Fibroblast of mammary gland (primary cell): ENCODE data around the gene RAP1GAP2.

Experiments used
- DNase-seq: peaks from one replicate; pipeline ENCODE4 v3.0.0-alpha.2; 2010; ENCODE audit warnings: low read depth
- H3K4me3 ChIP-seq: 2 replicates; pipeline ENCODE4 v1.5.1; 2011; ENCODE audit warnings: low read depth, mild to moderate bottlenecking, low read length, moderate library complexity; ENCODE audit not compliant: control insufficient read depth
- TF ChIP-seq, protein P1 (sequence below): conservative IDR thresholded peaks from 2 replicates; pipeline ENCODE4 v1.5.1; 2011; ENCODE audit warnings: low read depth, low read length, inconsistent platforms; ENCODE audit not compliant: control insufficient read depth, insufficient read depth

RAP1GAP2 gene

DNA sequence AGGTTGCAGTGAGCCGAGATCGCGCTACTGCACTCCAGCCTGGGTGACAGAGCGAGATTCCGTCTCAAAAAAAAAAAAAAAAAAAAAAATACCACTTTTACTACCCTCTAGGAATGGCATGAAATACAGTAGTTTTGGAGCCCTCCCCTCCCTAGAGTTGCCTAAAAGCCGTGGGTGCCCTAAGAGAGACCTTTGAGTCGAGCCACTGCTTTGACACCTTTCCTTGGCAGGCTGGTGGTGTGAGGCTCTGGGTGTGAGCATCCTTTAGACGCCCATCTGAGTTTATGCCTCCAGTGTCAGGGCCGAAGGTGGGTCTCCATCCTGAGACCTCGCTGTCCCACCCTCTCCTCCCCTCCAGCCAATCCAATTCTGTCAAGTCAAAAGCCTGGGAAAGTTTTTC, 46.2 kb downstream of the RAP1GAP2 start:
- no peak for DNase-seq
- TF ChIP-seq, protein P1, sequence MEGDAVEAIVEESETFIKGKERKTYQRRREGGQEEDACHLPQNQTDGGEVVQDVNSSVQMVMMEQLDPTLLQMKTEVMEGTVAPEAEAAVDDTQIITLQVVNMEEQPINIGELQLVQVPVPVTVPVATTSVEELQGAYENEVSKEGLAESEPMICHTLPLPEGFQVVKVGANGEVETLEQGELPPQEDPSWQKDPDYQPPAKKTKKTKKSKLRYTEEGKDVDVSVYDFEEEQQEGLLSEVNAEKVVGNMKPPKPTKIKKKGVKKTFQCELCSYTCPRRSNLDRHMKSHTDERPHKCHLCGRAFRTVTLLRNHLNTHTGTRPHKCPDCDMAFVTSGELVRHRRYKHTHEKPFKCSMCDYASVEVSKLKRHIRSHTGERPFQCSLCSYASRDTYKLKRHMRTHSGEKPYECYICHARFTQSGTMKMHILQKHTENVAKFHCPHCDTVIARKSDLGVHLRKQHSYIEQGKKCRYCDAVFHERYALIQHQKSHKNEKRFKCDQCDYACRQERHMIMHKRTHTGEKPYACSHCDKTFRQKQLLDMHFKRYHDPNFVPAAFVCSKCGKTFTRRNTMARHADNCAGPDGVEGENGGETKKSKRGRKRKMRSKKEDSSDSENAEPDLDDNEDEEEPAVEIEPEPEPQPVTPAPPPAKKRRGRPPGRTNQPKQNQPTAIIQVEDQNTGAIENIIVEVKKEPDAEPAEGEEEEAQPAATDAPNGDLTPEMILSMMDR, result no peak
- H3K4me3 ChIP-seq, result no peak overlapping the region

DNA sequence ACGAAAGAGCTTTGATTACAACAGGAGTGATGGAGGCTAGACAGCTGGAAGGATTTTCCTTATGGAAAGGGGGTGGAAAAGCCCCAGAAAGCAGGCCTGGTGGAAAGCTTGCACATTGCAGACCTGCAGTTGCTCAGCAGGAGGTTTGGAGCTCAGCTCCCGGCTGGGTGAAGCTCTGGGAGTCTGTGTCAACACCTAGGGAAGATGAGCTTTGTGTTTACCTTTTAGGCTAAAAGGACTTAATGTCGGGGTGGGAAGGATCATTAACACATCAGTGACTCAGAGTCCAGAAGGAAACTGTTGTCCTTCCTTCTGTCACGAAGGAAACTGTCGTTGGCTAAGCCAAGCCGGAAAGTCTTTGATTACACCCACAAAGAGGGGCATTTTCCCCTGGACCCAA, 48.2 kb downstream of the RAP1GAP2 start:
- no peak for DNase-seq
- TF ChIP-seq, protein P1, result no peak
- H3K4me3 ChIP-seq, result no peak overlapping the region

DNA sequence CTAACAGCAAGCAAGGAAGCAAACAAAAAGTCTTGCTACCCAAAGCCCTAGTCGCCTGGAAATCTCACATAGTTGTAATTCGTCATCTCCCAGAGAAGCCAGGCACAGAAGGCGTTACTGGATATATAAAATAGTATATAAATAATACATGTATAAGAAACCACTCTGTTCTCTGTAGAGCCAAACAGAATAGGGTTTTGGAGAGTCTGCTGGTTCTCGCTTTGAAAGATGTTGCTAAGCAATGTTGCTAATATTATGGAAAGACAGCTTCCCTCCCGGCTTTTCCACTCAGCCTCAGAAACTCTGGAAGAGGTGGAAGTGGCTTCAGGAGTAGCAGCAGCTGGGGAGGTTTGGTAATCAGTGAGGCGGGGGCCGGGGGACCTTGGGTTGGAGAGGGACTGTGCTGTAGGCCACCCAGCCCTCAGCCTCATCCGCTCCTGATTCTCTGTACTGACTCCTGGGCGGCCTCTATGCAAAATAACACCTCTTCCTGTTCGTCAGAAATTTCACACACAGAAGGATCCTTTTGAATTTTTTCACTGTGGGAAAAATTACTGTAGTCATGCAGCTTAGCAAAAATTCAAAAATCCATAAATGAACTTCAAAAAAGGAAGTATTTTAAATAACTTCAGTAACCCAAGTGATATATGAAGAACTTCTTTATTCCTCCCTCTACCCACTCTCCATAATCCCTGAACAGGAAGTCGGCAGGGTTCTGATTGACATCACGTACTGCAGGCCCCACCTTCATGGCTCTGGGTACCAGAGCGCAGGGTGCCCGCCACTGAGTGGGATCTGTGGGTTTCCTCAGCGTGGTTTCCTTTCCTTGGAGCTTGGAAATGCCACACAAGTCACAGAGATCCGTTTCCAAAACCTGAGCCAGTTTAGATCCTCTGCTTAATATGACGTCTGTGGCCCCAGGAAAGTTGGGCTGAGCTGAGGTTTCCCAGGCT, 51.4 kb downstream of the RAP1GAP2 start:
- H3K4me3 ChIP-seq, result no peak overlapping the region
- DNase-seq, result no peak
- TF ChIP-seq, protein P1, result no peak

DNA sequence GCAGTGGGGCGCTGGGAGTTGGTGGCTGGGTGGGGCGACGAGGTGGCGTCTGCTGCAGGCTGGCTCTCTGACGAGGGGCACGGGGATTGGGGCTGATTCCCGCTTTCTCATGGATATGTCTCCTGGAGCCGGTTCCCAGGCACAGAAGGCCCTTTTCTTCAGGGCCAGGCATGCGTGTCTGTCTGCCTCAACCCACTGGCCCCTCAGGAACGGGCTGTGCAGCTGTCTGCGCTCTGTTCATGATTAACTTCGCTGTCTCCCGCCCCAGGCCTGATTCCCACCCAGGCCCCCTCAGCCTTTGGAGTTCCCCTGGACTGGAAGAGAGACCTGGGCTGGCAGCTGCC, 53.1 kb downstream of the RAP1GAP2 start:
- H3K4me3 ChIP-seq, result no peak overlapping the region
- TF ChIP-seq, protein P1, result no peak
- no peak for DNase-seq

DNA sequence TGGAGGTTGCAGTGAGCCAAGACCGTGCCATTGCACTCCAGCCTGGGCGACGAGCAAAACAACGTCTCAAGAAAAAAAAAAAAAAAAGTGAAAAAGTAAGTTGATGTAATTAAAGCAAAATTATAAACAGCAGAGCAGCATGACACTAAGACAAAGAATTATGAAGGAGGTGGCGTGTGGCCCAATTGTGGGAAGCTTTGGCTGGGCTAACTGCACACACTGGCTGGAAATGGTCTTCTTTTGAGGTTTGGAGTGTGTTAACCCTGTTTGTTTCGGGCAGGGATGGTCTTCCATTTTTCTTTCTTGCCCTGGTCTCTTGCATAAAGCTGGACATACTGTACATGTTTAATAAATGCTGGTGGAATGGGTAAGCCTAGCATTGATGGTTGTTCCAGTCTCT, 54.8 kb downstream of the RAP1GAP2 start:
- DNase-seq, result peak; percentile 9
- TF ChIP-seq, protein P1, result no peak
- H3K4me3 ChIP-seq, result no peak overlapping the region

DNA sequence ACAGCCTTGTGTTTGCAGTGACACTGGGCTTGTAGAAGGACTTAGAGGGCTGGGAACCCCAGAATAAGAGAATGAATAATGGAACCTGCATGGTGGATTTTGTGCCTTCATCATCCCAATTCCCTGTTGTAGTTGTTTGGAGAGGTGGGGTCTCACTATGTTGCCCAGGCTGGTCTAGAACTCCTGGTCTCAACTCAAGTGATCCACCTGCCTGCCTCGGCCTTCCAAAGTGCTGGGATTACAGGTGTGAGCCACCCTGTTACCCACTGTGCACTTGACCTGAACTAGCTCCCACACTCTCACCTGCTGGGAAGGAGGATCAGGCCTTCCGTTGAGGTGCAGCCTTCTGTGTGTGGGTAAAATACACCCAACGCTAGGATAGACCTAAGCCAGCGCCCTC, 55.4 kb downstream of the RAP1GAP2 start:
- TF ChIP-seq, protein P1, result no peak
- no peak overlapping the region for H3K4me3 ChIP-seq
- no peak for DNase-seq
